ENCODE measurements around the gene SSR3. TPM values are rescaled to one million over a fixed set of nuclear protein-coding genes. Genes with fewer than 3 reads are reported as not detected.

The SSR3 gene
- total and polyA plus RNA-seq, 2 of the 8 experiments (the other 6 are each of a cell fraction or from before 2014, with no cell fraction given): 92.7 to 208 TPM

DNA sequence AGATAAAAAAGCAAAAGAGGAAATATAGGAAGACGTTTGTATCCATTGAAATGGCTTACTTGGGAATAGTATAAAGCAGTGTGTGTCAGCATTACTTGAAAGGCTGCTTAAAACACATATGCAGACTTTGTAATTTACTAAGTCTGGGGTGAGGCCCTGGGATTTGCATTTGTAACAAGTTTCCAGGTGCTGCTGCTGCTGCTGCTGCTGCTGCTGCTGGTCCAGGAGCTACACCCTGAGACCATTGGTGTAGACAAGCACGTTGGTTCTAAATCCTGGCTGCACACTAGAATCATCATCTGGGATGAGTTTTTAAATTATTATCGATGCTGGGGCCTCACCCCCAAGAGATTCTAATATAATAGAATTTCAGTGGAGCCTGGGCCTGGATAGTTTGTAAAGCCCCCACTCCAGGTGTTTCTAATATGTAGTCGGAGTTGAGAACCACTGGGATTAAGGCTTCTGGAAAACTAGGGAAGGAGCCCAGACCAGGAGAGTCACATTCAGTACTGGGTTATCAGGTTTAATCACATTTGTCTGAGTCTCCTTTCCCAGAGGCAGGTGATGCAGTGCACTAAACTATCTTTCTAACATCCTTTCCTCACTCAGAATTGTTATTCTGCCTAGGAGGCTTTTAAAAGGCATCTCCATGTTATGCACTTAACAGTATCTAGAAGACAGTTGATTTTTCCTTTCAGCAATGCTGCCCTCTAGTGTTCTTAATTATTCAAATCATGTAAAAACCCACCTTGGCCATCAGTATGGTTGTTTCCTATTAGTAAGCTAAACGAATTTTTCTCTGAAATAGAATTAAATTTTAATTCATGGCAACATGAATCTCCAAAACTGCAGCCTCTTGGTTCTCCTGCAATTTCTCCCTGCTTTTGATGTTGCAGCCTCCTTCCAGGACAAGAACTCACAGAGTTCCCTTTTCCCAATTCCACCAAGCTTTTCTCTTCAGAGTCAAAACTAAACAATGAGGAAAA, 45.4 kb downstream of the SSR3 start:
- Histone ChIP-seq H3K18ac (ENCODE audit: extremely low read depth, low read length) (no peak overlapping the region), H2AK5ac (ENCODE audit: low read depth, low read length) (no peak overlapping the region), H2BK12ac (ENCODE audit: low read depth, low read length) (no peak overlapping the region), H3K23ac (ENCODE audit: insufficient read length) (no peak overlapping the region), H4K8ac (ENCODE audit: extremely low read depth, insufficient read depth, low read length) (no peak overlapping the region), H3K27ac (ENCODE audit: low read depth, low read length) (no peak overlapping the region), H4K20me1 (replicated peaks in 1 of 2; ENCODE audit: control insufficient read depth in 1 of 2, insufficient read depth in 2 of 2, low read length in 2 of 2) (no peaks in the 10 kb centered on the region), H3K27me3 (replicated peaks in 1 of 4; ENCODE audit: control insufficient read depth in 3 of 4, extremely low read depth in 1 of 4, insufficient read depth in 3 of 4, low read length in 3 of 4) (no peaks in the 10 kb centered on the region), H3K36me3 (ENCODE audit: control insufficient read depth in 2 of 4, insufficient read depth in 4 of 4, low read length in 3 of 4) (no peaks in the 10 kb centered on the region), H3K9me3 (ENCODE audit: insufficient read depth in 2 of 2, low read depth in 1 of 2, low read length in 1 of 2) (no peaks in the 10 kb centered on the region), H3K9ac (replicated peaks in 1 of 4; ENCODE audit: extremely low read depth in 1 of 4, low read depth in 3 of 4, low read length in 3 of 4) (no peak overlapping the region), H2BK5ac (ENCODE audit: low read depth, low read length) (no peak overlapping the region), H3K4me3 (ENCODE audit: extremely low read depth in 1 of 4, insufficient read depth in 2 of 4, low read depth in 3 of 4, low read length in 4 of 4) (no peak overlapping the region), H3K14ac (ENCODE audit: insufficient read length) (no peak overlapping the region), H4K91ac (replicated peaks; ENCODE audit: insufficient read length, low read length) (no peak overlapping the region), H4K5ac (ENCODE audit: insufficient read length, low read depth, low read length) (no peak overlapping the region), H2BK20ac (ENCODE audit: low read length) (no peak overlapping the region), H3K79me1 (ENCODE audit: low read depth, low read length) (no peaks in the 10 kb centered on the region; the same call in 1 of the 2 replicates), H2BK120ac (replicated peaks; ENCODE audit: low read depth, low read length) (no peak overlapping the region), H3K79me2 (ENCODE audit: control insufficient read depth in 1 of 2, insufficient read depth in 2 of 2, low read length in 2 of 2) (no peaks in the 10 kb centered on the region), H2BK15ac (ENCODE audit: low read length) (no peak overlapping the region), H3K4ac (replicated peaks; ENCODE audit: insufficient read length, low read depth, low read length) (no peak overlapping the region), H3K4me1 (replicated peaks in 1 of 4; ENCODE audit: control insufficient read depth in 3 of 4, insufficient read depth in 4 of 4, low read length in 3 of 4) (no peaks in the 10 kb centered on the region), H3K4me2 (ENCODE audit: insufficient read depth in 1 of 2, low read depth in 2 of 2, low read length in 2 of 2) (no peak overlapping the region), H2AFZ (ENCODE audit: low read length) (no peak overlapping the region), H3K23me2 (ENCODE audit: low read depth, low read length) (no peaks in the 10 kb centered on the region), H3K56ac (replicated peaks; ENCODE audit: insufficient read length, low read depth, low read length) (no peak overlapping the region)
- DNase-seq (ENCODE audit: low read depth in 1 of 2, low spot score in 2 of 2): no peak
- FAIRE-seq: peak; percentile 74
- CTCF ChIA-PET (ENCODE audit: partially characterized antibody): interaction anchor here (0.6 to 13.9 kb wide), 53 partner anchors 8 to 628 kb away, joined by 3 to 161 read pairs (median 4); no protein-coding TSS in a partner anchor
- WGBS, 2 experiments (ENCODE audit: extremely low coverage in 1 of 2, insufficient coverage in 1 of 2, insufficient read length in 1 of 2, insufficient replicate concordance in 2 of 2, low coverage in 1 of 2, low lambda C conversion rate in 2 of 2, missing lambda C conversion rate in 1 of 2): 71% methylated on average over 5 of the region's 5 CpGs; no CpG with 5 or more reads in 1 of the 2 experiments
- POLR2A ChIA-PET (ENCODE audit: partially characterized antibody): interaction anchor here (0.6 to 1.0 kb wide), 3 partner anchors 26 to 357 kb away, joined by 3 read pairs; no protein-coding TSS in a partner anchor
- no peak for TF ChIP-seq SP4 (IDR thresholded peaks at IDR 0.05; ENCODE audit: low read length)
